Natural killer cell (primary cell): Measurements from ENCODE around the gene TM2D1. TPM values are rescaled to one million over a fixed set of nuclear protein-coding genes. Genes with fewer than 3 reads are reported as not detected.

ENCODE experiments used
- ATAC-seq, 3 donors: fragments of 150-1000 bp in 2 of 3; fragments of 200-7000 bp in 1 of 3; cut with Tn5 transposase; 1 replicate in 1 of 3; 2 replicates in 2 of 3; pipeline ENCODE4 v1.10.0; 2021; ENCODE audit warnings: mild to moderate bottlenecking in 2 of 3, moderate library complexity in 2 of 3
- DNase-seq, 2 donors: peaks; one replicate each; pipeline versions ENCODE4 v3.0.0 to v3.0.0-alpha.2; 2013 to 2021; ENCODE audit warnings: mixed read lengths in 1 of 2
- H3K27ac ChIP-seq: one replicate; pipeline ENCODE4 v1.5.1; 2013; ENCODE audit warnings: mild to moderate bottlenecking, low read length
- H3K27me3 ChIP-seq: one replicate; pipeline ENCODE4 v1.6.1; 2013; ENCODE audit warnings: low read length; ENCODE audit not compliant: control insufficient read depth, insufficient read depth
- H3K36me3 ChIP-seq: one replicate; pipeline ENCODE4 v1.6.1; 2013; ENCODE audit warnings: low read length; ENCODE audit not compliant: control insufficient read depth, insufficient read depth
- H3K4me1 ChIP-seq: one replicate; pipeline ENCODE4 v1.6.1; 2013; ENCODE audit warnings: low read length; ENCODE audit not compliant: control insufficient read depth, insufficient read depth
- H3K4me3 ChIP-seq: one replicate; pipeline ENCODE4 v1.5.1; 2013; ENCODE audit warnings: low read length
- H3K9me3 ChIP-seq: one replicate; pipeline ENCODE4 v1.6.1; 2013; ENCODE audit warnings: low read length; ENCODE audit not compliant: control insufficient read depth, insufficient read depth
- H3K27ac Mint-ChIP-seq, 2 donors: one replicate each; pipeline ENCODE4 v1.8.0; 2022; ENCODE audit warnings: mild to moderate bottlenecking in 2 of 2, mixed read lengths in 2 of 2, moderate library complexity in 1 of 2
- H3K27me3 Mint-ChIP-seq, 2 donors: one replicate each; pipeline ENCODE4 v1.8.0; 2022; ENCODE audit warnings: low read depth in 2 of 2, mixed read lengths in 2 of 2
- H3K36me3 Mint-ChIP-seq: one replicate; pipeline ENCODE4 v1.8.0; 2022; ENCODE audit warnings: mixed read lengths
- H3K4me1 Mint-ChIP-seq, 2 donors: one replicate each; pipeline ENCODE4 v1.8.0; 2022; ENCODE audit warnings: mixed read lengths in 2 of 2
- H3K4me3 Mint-ChIP-seq: one replicate; pipeline ENCODE4 v1.8.0; 2022; ENCODE audit warnings: mild to moderate bottlenecking, moderate library complexity, mixed read lengths
- H3K9me3 Mint-ChIP-seq, 2 donors: one replicate each; pipeline ENCODE4 v1.8.0; 2022; ENCODE audit warnings: mixed read lengths in 2 of 2
- CTCF ChIP-seq: fragments of 200-600 bp; IDR thresholded peaks from one replicate; pipeline ENCODE4 v1.8.0; 2022; ENCODE audit warnings: antibody characterized with exemption
- WGBS: methylation state at CpG from one replicate; pipeline ENCODE4 v1.1.7; 2013; ENCODE audit warnings: missing lambda C conversion rate; ENCODE audit not compliant: insufficient coverage; 5-methylcytosine and 5-hydroxymethylcytosine counted together
- intact Hi-C: fragments of 100-400 bp; cut with micrococcal nuclease; formaldehyde crosslinking; loops from one replicate; pipeline ENCODE4 v1.14.2; 2022
- total RNA-seq, 4 donors: library from RNA; stranded (reverse); fragments of 120-200 nt in 1 of 4; gene quantifications; one replicate each; pipeline versions ENCODE4 v1.2.3 to v1.2.4, GENCODE V29; 2013 to 2022

Gene TM2D1
- total RNA-seq, 3 donors from 2014 or later (not counting 1 experiment from before 2014, with no cell fraction given), result 24.7 to 34.2 (median 26.4) TPM

- TF ChIP-seq CTCF, result no peak
- H3K4me3 ChIP-seq, result no peak overlapping the region
- H3K9me3 ChIP-seq, result no peaks in the 10 kb centered on the region
- intact Hi-C loops, result no loop called here
- H3K36me3 Mint-ChIP-seq, result no peaks in the 10 kb centered on the region
- DNase-seq, result no peak
- H3K27ac ChIP-seq, result no peak overlapping the region
- WGBS, result 96% methylated on average over 2 of the region's 2 CpGs
- peaks cover 0 to 7% of the 10 kb centered on the region in 2 donors for H3K27me3 Mint-ChIP-seq
- no peaks in the 10 kb centered on the region for H3K27me3 ChIP-seq
- H3K27ac Mint-ChIP-seq, result no peak overlapping the region
- H3K4me3 Mint-ChIP-seq, result no peak overlapping the region
- no peaks in the 10 kb centered on the region for H3K4me1 Mint-ChIP-seq
- H3K9me3 Mint-ChIP-seq, result no peaks in the 10 kb centered on the region
- H3K4me1 ChIP-seq, result no peaks in the 10 kb centered on the region
- no peak for ATAC-seq
- no peaks in the 10 kb centered on the region for H3K36me3 ChIP-seq
These were observed 77.8 kb downstream of the TM2D1 start for GRCh38 chr1:61647142-61647541.

- H3K4me1 Mint-ChIP-seq, result peaks cover 11 to 12% of the 10 kb centered on the region in 2 donors
- intact Hi-C loops, result no loop called here
- DNase-seq, result no peak
- no peak overlapping the region for H3K4me3 ChIP-seq
- no peaks in the 10 kb centered on the region for H3K27me3 ChIP-seq
- no peak for ATAC-seq
- no peak overlapping the region for H3K27ac ChIP-seq
- H3K27me3 Mint-ChIP-seq, result peaks cover 8 to 18% of the 10 kb centered on the region in 2 donors
- H3K27ac Mint-ChIP-seq, result no peak overlapping the region
- no peaks in the 10 kb centered on the region for H3K9me3 ChIP-seq
- TF ChIP-seq CTCF, result no peak
- H3K36me3 ChIP-seq, result no peaks in the 10 kb centered on the region
- WGBS, result 93% methylated on average over 4 of the region's 4 CpGs
- peaks cover 4% of the 10 kb centered on the region for H3K4me1 ChIP-seq
- no peak overlapping the region for H3K4me3 Mint-ChIP-seq
- no peaks in the 10 kb centered on the region for H3K9me3 Mint-ChIP-seq
- no peaks in the 10 kb centered on the region for H3K36me3 Mint-ChIP-seq
These were observed 79.5 kb downstream of the TM2D1 start for GRCh38 chr1:61645476-61645875.

GRCh38 chr1:61644303-61644702 lies 80.6 kb downstream of the TM2D1 start:
- Histone ChIP-seq H3K4me3 (no peak overlapping the region), H3K27me3 (no peaks in the 10 kb centered on the region), H3K27ac (no peak overlapping the region), H3K36me3 (no peaks in the 10 kb centered on the region), H3K9me3 (no peaks in the 10 kb centered on the region), H3K4me1 (peaks cover 4% of the 10 kb centered on the region)
- no peak overlapping the region for H3K4me3 Mint-ChIP-seq
- DNase-seq, result no peak
- no peak for ATAC-seq
- 93% methylated on average over 3 of the region's 4 CpGs for WGBS
- no peaks in the 10 kb centered on the region for H3K9me3 Mint-ChIP-seq
- no peaks in the 10 kb centered on the region for H3K36me3 Mint-ChIP-seq
- intact Hi-C loops, result loop anchor here (5.0 kb wide), 1 partner anchor 592 kb away; no protein-coding TSS in a partner anchor
- peaks cover 11 to 18% of the 10 kb centered on the region in 2 donors for H3K27me3 Mint-ChIP-seq
- TF ChIP-seq CTCF, result no peak
- H3K4me1 Mint-ChIP-seq, result peaks cover 11 to 12% of the 10 kb centered on the region in 2 donors
- H3K27ac Mint-ChIP-seq, result no peak overlapping the region
